Measurements from ENCODE around the gene TYRO3.

GRCh38 chr15:41583795-41584194 is 24.8 kb downstream of the TYRO3 start:
- TF ChIP-seq CEBPZ (IDR thresholded peaks at IDR 0.05; ENCODE audit: low read length), result no peak
- no peak for TF ChIP-seq ZSCAN30 (CRISPR knock-in tag; IDR thresholded peaks at IDR 0.05)
- TF ChIP-seq ZNF263 (CRISPR knock-in tag; IDR thresholded peaks at IDR 0.05), result no peak
- TF ChIP-seq ZKSCAN1 (IDR thresholded peaks at IDR 0.05; ENCODE audit: low read length), result no peak
- no peak for TF ChIP-seq RERE (CRISPR knock-in tag; IDR thresholded peaks at IDR 0.05; ENCODE audit: low read depth)
- no peak for TF ChIP-seq ZBED4 (CRISPR knock-in tag; IDR thresholded peaks at IDR 0.05; ENCODE audit: borderline replicate concordance)
- TF ChIP-seq ZBTB44 (CRISPR knock-in tag; IDR thresholded peaks at IDR 0.05), result no peak

All from HepG2 (cell line).